IPS DF 4.7 (cell line): ENCODE data around the gene DNAJC27.

Experiments used
- DNase-seq: peaks from one replicate; pipeline ENCODE4 v3.0.0-alpha.2; 2013; ENCODE audit warnings: low spot score; ENCODE audit errors: extremely low read depth

DNAJC27 gene

GRCh38 chr2:24970483-24971285, 1.1 kb downstream of the DNAJC27 start:
- no peak for DNase-seq

GRCh38 chr2:24969784-24970183, 2.0 kb downstream of the DNAJC27 start:
- DNase-seq: no peak

- no peak for DNase-seq
These were observed 9.9 kb downstream of the DNAJC27 start for GRCh38 chr2:24961903-24962302.

GRCh38 chr2:24959761-24960160, 12.0 kb downstream of the DNAJC27 start:
- DNase-seq: no peak

GRCh38 chr2:24958411-24958935, 13.3 kb downstream of the DNAJC27 start:
- no peak for DNase-seq

GRCh38 chr2:24957976-24958375, 13.8 kb downstream of the DNAJC27 start:
- no peak for DNase-seq

- no peak for DNase-seq
These were observed 14.5 kb downstream of the DNAJC27 start for GRCh38 chr2:24957221-24957620.

GRCh38 chr2:24955921-24956320, 15.8 kb downstream of the DNAJC27 start:
- no peak for DNase-seq

GRCh38 chr2:24955232-24955631, 16.5 kb downstream of the DNAJC27 start:
- DNase-seq: no peak

GRCh38 chr2:24950102-24950501, 21.7 kb downstream of the DNAJC27 start:
- DNase-seq: no peak

- DNase-seq: no peak
These were observed 23.2 kb downstream of the DNAJC27 start for GRCh38 chr2:24948506-24948905.

- DNase-seq: no peak
These were observed 24.1 kb downstream of the DNAJC27 start for GRCh38 chr2:24947561-24948157.

- no peak for DNase-seq
These were observed 25.8 kb downstream of the DNAJC27 start for GRCh38 chr2:24945907-24946306.

GRCh38 chr2:24943427-24944053, 28.2 kb downstream of the DNAJC27 start:
- DNase-seq: no peak

- DNase-seq: no peak
These were observed 32.4 kb downstream of the DNAJC27 start for GRCh38 chr2:24939353-24939752.

GRCh38 chr2:24937236-24937635, 34.5 kb downstream of the DNAJC27 start:
- no peak for DNase-seq

GRCh38 chr2:24935145-24935544, 36.6 kb downstream of the DNAJC27 start:
- no peak for DNase-seq

- no peak for DNase-seq
These were observed 39.0 kb downstream of the DNAJC27 start for GRCh38 chr2:24932715-24933114.

- no peak for DNase-seq
These were observed 41.0 kb downstream of the DNAJC27 start for GRCh38 chr2:24930768-24931167.

- no peak for DNase-seq
These were observed 42.5 kb downstream of the DNAJC27 start for GRCh38 chr2:24929230-24929629.

GRCh38 chr2:24928036-24928435, 43.7 kb downstream of the DNAJC27 start:
- DNase-seq: no peak

- DNase-seq: no peak
These were observed 45.0 kb downstream of the DNAJC27 start for GRCh38 chr2:24926602-24927252.
